Measurements from ENCODE around the gene C2CD2. TPM values are rescaled to one million over a fixed set of nuclear protein-coding genes. Genes with fewer than 3 reads are reported as not detected.

C2CD2 gene
- total RNA-seq, 1 donor from 2014 or later, result 34.3 TPM

GRCh38 chr21:41861255-41861654 lies 92.6 kb downstream of the C2CD2 start:
- H3K4me1 Mint-ChIP-seq (ENCODE audit: unreplicated experiment), result peaks cover 8% of the 10 kb centered on the region
- H3K36me3 Mint-ChIP-seq (ENCODE audit: low read depth, unreplicated experiment), result peaks cover 10% of the 10 kb centered on the region
- DNase-seq (ENCODE audit: low spot score), result no peak
- H3K9me3 Mint-ChIP-seq (ENCODE audit: unreplicated experiment), result no peaks in the 10 kb centered on the region
- H3K4me3 Mint-ChIP-seq (ENCODE audit: unreplicated experiment), result peak overlapping the region; percentile 54
- peaks cover 9% of the 10 kb centered on the region for H3K27me3 Mint-ChIP-seq (ENCODE audit: unreplicated experiment)
- H3K27ac Mint-ChIP-seq (ENCODE audit: unreplicated experiment), result no peak overlapping the region
- TF ChIP-seq CTCF (IDR thresholded peaks at IDR 0.05; ENCODE audit: unreplicated experiment), result no peak

- no peak for TF ChIP-seq CTCF (IDR thresholded peaks at IDR 0.05; ENCODE audit: unreplicated experiment)
- H3K4me1 Mint-ChIP-seq (ENCODE audit: unreplicated experiment), result peaks cover 8% of the 10 kb centered on the region
- no peak for DNase-seq (ENCODE audit: low spot score)
- H3K9me3 Mint-ChIP-seq (ENCODE audit: unreplicated experiment), result no peaks in the 10 kb centered on the region
- peaks cover 15% of the 10 kb centered on the region for H3K36me3 Mint-ChIP-seq (ENCODE audit: low read depth, unreplicated experiment)
- H3K4me3 Mint-ChIP-seq (ENCODE audit: unreplicated experiment), result no peak overlapping the region
- peaks cover 8% of the 10 kb centered on the region for H3K27me3 Mint-ChIP-seq (ENCODE audit: unreplicated experiment)
- H3K27ac Mint-ChIP-seq (ENCODE audit: unreplicated experiment), result no peak overlapping the region
Observed at GRCh38 chr21:41859297-41859980, 94.4 kb downstream of the C2CD2 start.

- no peak overlapping the region for H3K27ac Mint-ChIP-seq (ENCODE audit: unreplicated experiment)
- H3K36me3 Mint-ChIP-seq (ENCODE audit: low read depth, unreplicated experiment), result peaks cover 19% of the 10 kb centered on the region
- peaks cover 8% of the 10 kb centered on the region for H3K4me1 Mint-ChIP-seq (ENCODE audit: unreplicated experiment)
- no peak for TF ChIP-seq CTCF (IDR thresholded peaks at IDR 0.05; ENCODE audit: unreplicated experiment)
- no peak overlapping the region for H3K4me3 Mint-ChIP-seq (ENCODE audit: unreplicated experiment)
- H3K9me3 Mint-ChIP-seq (ENCODE audit: unreplicated experiment), result no peaks in the 10 kb centered on the region
- H3K27me3 Mint-ChIP-seq (ENCODE audit: unreplicated experiment), result peaks cover 8% of the 10 kb centered on the region
- no peak for DNase-seq (ENCODE audit: low spot score)
Observed at GRCh38 chr21:41858466-41859296, 95.1 kb downstream of the C2CD2 start.

GRCh38 chr21:41857771-41858300 lies 96.0 kb downstream of the C2CD2 start:
- Mint-ChIP-seq H3K9me3 (ENCODE audit: unreplicated experiment) (no peaks in the 10 kb centered on the region), H3K27ac (ENCODE audit: unreplicated experiment) (no peak overlapping the region), H3K4me3 (ENCODE audit: unreplicated experiment) (no peak overlapping the region), H3K27me3 (ENCODE audit: unreplicated experiment) (peaks cover 5% of the 10 kb centered on the region), H3K4me1 (ENCODE audit: unreplicated experiment) (peaks cover 3% of the 10 kb centered on the region), H3K36me3 (ENCODE audit: low read depth, unreplicated experiment) (peaks cover 19% of the 10 kb centered on the region)
- no peak for TF ChIP-seq CTCF (IDR thresholded peaks at IDR 0.05; ENCODE audit: unreplicated experiment)
- no peak for DNase-seq (ENCODE audit: low spot score)

Data from endothelial cell (in vitro differentiated cells).